Upper lobe of right lung (tissue), 1 donor: ENCODE data around the gene CENPV. TPM values are rescaled to one million over a fixed set of nuclear protein-coding genes. Genes with fewer than 3 reads are reported as not detected.

ENCODE experiments used
- ATAC-seq: fragments of 200-7000 bp; cut with Tn5 transposase; one replicate; pipeline ENCODE4 v1.9.1; 2020; ENCODE audit warnings: mild to moderate bottlenecking, moderate library complexity
- DNase-seq: peaks from one replicate; pipeline ENCODE4 v3.0.0-alpha.2; 2020
- H3K27ac ChIP-seq: fragments of 200-600 bp; one replicate; pipeline ENCODE4 v1.8.0; 2022
- H3K27me3 ChIP-seq: fragments of 200-600 bp; one replicate; pipeline ENCODE4 v1.8.0; 2022; ENCODE audit warnings: mild to moderate bottlenecking
- H3K36me3 ChIP-seq: fragments of 200-600 bp; one replicate; pipeline ENCODE4 v1.8.0; 2022
- H3K4me1 ChIP-seq: fragments of 200-600 bp; one replicate; pipeline ENCODE4 v1.8.0; 2022
- H3K4me3 ChIP-seq: fragments of 200-600 bp; one replicate; pipeline ENCODE4 v1.8.0; 2022; ENCODE audit warnings: mild to moderate bottlenecking
- H3K9me3 ChIP-seq: fragments of 200-600 bp; one replicate; pipeline ENCODE4 v1.8.0; 2022
- intact Hi-C: fragments of 100-400 bp; cut with DNase I; formaldehyde crosslinking; loops from one replicate; pipeline ENCODE4 v1.11.0; 2022
- total RNA-seq: library from RNA; stranded (reverse); fragmentation: NEBNext Ultra II Directional; extraction: Animal tissue kit (Norgen Biotek cat#: 25700); gene quantifications from one replicate; pipeline ENCODE4 v1.2.1, GENCODE V29; 2021
- TF ChIP-seq, protein P1 (sequence below): fragments of 200-600 bp; IDR thresholded peaks from one replicate; pipeline ENCODE4 v1.8.0; 2022; ENCODE audit warnings: antibody characterized with exemption
- donor health status: DM: no; HTN: yes; CAD: no; lungs with severe emphysema.

CENPV gene
- total RNA-seq, 1 donor from 2014 or later = 10.4 TPM

DNA sequence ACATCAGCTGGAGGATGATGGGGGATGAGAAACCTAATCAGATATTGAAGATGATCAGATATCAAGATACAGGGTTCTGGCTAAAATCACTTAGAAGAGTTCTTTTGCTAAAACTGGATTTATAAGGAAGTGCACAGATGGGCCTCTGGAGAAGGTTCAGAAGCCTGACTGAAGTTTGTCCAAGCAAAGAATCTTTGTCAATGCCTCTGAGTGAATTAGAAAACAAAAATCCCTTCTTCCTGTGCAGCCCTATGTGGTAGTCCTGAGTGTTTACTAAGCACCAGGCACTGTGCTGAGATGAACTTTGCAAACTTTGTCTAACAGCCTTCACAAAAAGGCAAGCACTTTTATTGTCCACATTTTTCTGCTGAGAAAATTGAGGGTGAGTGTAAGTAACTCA lies 11.4 kb upstream of the CENPV start:
- intact Hi-C loops = no loop called here
- Histone ChIP-seq H3K4me1 (peaks cover 9% of the 10 kb centered on the region), H3K27ac (peak overlapping the region; percentile 24)

DNA sequence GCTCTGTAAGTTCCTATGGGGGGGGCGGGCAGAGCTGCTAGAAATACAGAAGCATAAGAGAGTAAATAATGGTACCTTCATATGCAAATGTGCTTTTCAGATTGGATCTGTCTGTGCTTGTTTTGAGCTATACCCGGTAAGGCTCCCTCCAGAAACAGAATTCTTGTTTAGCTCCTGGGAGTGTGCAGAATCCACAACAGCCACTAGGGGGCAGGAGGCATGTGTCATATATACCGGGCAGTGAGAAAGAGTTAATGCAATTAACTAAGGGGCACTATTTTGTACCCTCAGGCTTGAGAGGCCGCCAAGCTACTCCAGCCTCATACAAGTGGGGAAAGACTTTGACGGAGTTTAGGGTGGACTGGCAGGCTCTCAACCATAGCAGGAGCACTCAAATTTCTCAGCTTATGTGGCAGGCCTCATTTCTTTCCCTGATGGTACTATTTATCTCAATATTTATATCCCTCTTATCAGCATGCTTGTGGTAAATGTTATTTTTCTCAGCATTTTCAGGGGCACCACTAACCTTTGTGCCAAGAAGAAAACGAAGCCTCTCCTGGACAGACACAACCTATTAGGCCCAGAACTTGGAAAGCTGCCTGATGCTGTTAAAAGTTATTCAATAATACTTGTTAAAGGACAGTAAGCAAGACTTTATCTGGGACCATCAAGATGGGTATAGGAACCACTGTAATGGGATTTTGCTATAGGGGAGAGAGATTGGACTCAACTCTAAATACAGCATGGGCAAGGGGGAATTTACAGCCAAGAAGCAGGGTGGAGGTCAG lies 10.7 kb upstream of the CENPV start:
- Histone ChIP-seq H3K4me1 (peaks cover 9% of the 10 kb centered on the region), H3K36me3 (no peaks in the 10 kb centered on the region), H3K4me3 (no peak overlapping the region), H3K9me3 (no peaks in the 10 kb centered on the region), H3K27me3 (no peaks in the 10 kb centered on the region), H3K27ac (peak overlapping the region; percentile 24)
- TF ChIP-seq, protein P1, sequence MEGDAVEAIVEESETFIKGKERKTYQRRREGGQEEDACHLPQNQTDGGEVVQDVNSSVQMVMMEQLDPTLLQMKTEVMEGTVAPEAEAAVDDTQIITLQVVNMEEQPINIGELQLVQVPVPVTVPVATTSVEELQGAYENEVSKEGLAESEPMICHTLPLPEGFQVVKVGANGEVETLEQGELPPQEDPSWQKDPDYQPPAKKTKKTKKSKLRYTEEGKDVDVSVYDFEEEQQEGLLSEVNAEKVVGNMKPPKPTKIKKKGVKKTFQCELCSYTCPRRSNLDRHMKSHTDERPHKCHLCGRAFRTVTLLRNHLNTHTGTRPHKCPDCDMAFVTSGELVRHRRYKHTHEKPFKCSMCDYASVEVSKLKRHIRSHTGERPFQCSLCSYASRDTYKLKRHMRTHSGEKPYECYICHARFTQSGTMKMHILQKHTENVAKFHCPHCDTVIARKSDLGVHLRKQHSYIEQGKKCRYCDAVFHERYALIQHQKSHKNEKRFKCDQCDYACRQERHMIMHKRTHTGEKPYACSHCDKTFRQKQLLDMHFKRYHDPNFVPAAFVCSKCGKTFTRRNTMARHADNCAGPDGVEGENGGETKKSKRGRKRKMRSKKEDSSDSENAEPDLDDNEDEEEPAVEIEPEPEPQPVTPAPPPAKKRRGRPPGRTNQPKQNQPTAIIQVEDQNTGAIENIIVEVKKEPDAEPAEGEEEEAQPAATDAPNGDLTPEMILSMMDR = peak; percentile 96
- intact Hi-C loops = no loop called here
- ATAC-seq (peak; percentile 96), DNase-seq (peak; percentile 74)

More for the DNA sequence above, 11.4 kb upstream of the CENPV start:
- Histone ChIP-seq H3K27me3 (no peaks in the 10 kb centered on the region), H3K9me3 (no peaks in the 10 kb centered on the region), H3K36me3 (no peaks in the 10 kb centered on the region), H3K4me3 (no peak overlapping the region)
- no peak for DNase-seq
- TF ChIP-seq, protein P1 = no peak
- ATAC-seq = no peak

DNA sequence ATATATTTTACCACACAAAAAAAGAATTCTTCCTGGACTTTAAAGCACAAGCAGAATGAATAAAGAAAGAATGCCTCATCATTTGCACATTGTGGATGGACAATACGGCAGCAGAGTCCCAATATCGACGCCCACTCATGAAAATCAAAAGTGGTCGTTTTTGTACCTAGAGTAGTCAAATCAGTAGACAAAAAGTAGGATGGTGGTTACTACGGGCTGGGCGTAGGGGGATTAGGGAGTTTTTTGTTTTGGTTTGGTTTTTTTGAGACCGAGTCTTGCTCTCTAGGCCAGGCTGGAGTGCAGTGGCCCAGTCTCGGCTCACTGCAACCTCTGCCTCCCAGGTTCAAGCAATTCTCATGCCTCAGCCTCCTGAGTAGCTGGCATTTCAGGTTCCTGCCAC lies 8.6 kb upstream of the CENPV start:
- Histone ChIP-seq H3K4me3 (no peak overlapping the region), H3K27me3 (no peaks in the 10 kb centered on the region), H3K27ac (no peak overlapping the region), H3K9me3 (no peaks in the 10 kb centered on the region), H3K36me3 (no peaks in the 10 kb centered on the region), H3K4me1 (peaks cover 9% of the 10 kb centered on the region)
- DNase-seq = peak; percentile 16
- TF ChIP-seq, protein P1 = no peak
- no peak for ATAC-seq
- intact Hi-C loops = no loop called here

DNA sequence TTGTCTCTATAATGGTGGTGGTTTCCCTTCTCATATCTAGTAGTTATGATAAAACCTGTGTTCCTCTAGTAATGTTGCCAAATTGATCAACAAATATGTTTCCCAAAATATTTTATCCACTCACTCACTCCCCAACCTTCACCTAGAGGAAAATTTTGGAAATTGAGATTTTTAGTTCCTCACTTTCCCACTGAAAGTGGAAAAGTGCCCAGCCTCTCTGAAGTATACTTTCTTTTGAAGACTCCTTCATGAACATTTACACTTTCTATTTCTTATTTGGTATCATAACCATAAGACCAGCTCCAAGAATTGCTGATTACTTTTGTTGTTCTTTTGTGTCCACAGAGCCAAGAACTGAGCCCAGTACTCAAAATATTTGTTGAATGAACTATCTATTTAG lies 5.1 kb upstream of the CENPV start:
- ATAC-seq (no peak), DNase-seq (no peak)
- no peak overlapping the region for H3K27ac ChIP-seq
- H3K27me3 ChIP-seq = no peaks in the 10 kb centered on the region
- intact Hi-C loops = no loop called here
- TF ChIP-seq, protein P1 = no peak
- H3K4me1 ChIP-seq = no peaks in the 10 kb centered on the region
- no peaks in the 10 kb centered on the region for H3K36me3 ChIP-seq
- no peak overlapping the region for H3K4me3 ChIP-seq
- H3K9me3 ChIP-seq = no peaks in the 10 kb centered on the region

DNA sequence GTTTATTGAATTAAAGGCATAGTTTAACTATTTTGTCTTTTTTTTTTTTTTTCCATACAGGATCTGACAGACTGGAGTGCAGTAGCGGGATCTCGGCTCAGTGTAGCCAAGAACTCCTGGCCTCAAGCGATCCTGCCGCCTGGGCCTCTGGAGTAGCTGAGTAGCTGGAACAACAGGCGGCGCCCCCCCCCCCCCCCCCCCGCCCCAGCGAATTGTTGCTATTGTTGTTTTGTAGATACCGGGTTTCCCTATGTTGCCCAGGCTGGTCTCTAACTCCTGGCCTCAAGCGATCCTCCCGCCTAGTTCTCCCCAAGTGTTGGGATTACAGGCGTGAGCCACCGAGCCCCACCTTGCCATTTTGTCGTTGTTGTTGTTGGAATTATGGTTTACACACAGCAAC lies 1.3 kb upstream of the CENPV start:
- H3K9me3 ChIP-seq = no peaks in the 10 kb centered on the region
- no peak overlapping the region for H3K27ac ChIP-seq
- no peaks in the 10 kb centered on the region for H3K36me3 ChIP-seq
- H3K4me3 ChIP-seq = no peak overlapping the region
- intact Hi-C loops = no loop called here
- H3K4me1 ChIP-seq = peaks cover 12% of the 10 kb centered on the region
- TF ChIP-seq, protein P1 = no peak
- H3K27me3 ChIP-seq = no peaks in the 10 kb centered on the region
- ATAC-seq (no peak), DNase-seq (peak; percentile 18)
